OCI-LY3 (cell line): ENCODE data around the gene MEF2C.

Experiments
- H2AFZ ChIP-seq: fragments of 200-600, 300-600 bp; shearing (Covaris generic); 2 replicates; pipeline ENCODE4 v1.6.0; 2014; ENCODE audit warnings: antibody characterized with exemption, low read depth, low read length
- H3K27ac ChIP-seq: fragments of 200-600, 300-600 bp; sonication (generic); 2 replicates; pipeline ENCODE4 v1.5.1; 2014; ENCODE audit warnings: mild to moderate bottlenecking, low read length, moderate library complexity, mixed read lengths
- H3K27me3 ChIP-seq: fragments of 200-600, 300-600 bp; sonication (generic); 2 replicates; pipeline ENCODE4 v1.6.1; 2014; ENCODE audit warnings: low read depth, low read length, mixed read lengths
- H3K36me3 ChIP-seq: fragments of 200-600, 300-600 bp; sonication (generic); replicated peaks from 2 replicates; pipeline ENCODE3; 2014; ENCODE audit warnings: low read depth, low read length, mixed read lengths
- H3K4me1 ChIP-seq: fragments of 300-600, 200-600 bp; sonication (generic); 2 replicates; pipeline ENCODE4 v1.6.1; 2014; ENCODE audit warnings: low read length, mixed read lengths
- H3K4me2 ChIP-seq: fragments of 200-600, 300-600 bp; sonication (generic); 2 replicates; pipeline ENCODE4 v1.6.1; 2014; ENCODE audit warnings: low read length, mixed read lengths
- H3K4me3 ChIP-seq: fragments of 300-600, 200-600 bp; sonication (generic); 2 replicates; pipeline ENCODE4 v1.5.1; 2014; ENCODE audit warnings: antibody characterized with exemption, mild to moderate bottlenecking, low read length, moderate library complexity
- H3K79me2 ChIP-seq: fragments of 300-600, 200-600 bp; shearing (Covaris generic); 2 replicates; pipeline ENCODE4 v1.6.1; 2014; ENCODE audit warnings: mild to moderate bottlenecking, low read length, mixed read lengths
- H3K9ac ChIP-seq: fragments of 300-600, 200-600 bp; shearing (Covaris generic); 2 replicates; pipeline ENCODE4 v1.6.0; 2014; ENCODE audit warnings: mild to moderate bottlenecking, low read length, moderate library complexity
- H3K9me3 ChIP-seq: fragments of 200-600, 300-600 bp; shearing (Covaris generic); 2 replicates; pipeline ENCODE4 v1.6.1; 2014; ENCODE audit warnings: low read length, mixed read lengths; ENCODE audit not compliant: insufficient read depth
- H4K20me1 ChIP-seq: fragments of 200-600, 300-600 bp; sonication (generic); 2 replicates; pipeline ENCODE4 v1.6.1; 2016; ENCODE audit warnings: low read length, mixed read lengths; ENCODE audit not compliant: insufficient read depth
- EZH2phosphoT487 ChIP-seq: fragments of 200-600 bp; shearing (Covaris generic); IDR thresholded peaks from 2 replicates; pipeline ENCODE4 v1.6.1; 2018; ENCODE audit warnings: antibody characterized with exemption, mixed run types, low read depth
- TF ChIP-seq, protein P1 (sequence below): fragments of 200-600, 300-600 bp; sonication (generic); IDR thresholded peaks from 2 replicates; pipeline ENCODE4 v1.5.1; 2014; ENCODE audit warnings: antibody characterized with exemption, low read length, low read depth

The MEF2C gene

GRCh38 chr5:88873447-88873846, 9.5 kb downstream of the MEF2C start:
- Histone ChIP-seq H3K4me3 (no peak overlapping the region), H3K27me3 (no peaks in the 10 kb centered on the region), H4K20me1 (peaks cover 77% of the 10 kb centered on the region), H3K9me3 (no peaks in the 10 kb centered on the region), H3K27ac (no peak overlapping the region), H3K9ac (no peak overlapping the region), H3K36me3 (peaks cover 32% of the 10 kb centered on the region), H3K4me1 (peaks cover 46% of the 10 kb centered on the region), H3K4me2 (peak overlapping the region; percentile 33; the same call in 1 of the 2 replicates), H3K79me2 (peaks cover 97% of the 10 kb centered on the region), H2AFZ (no peak overlapping the region)
- TF ChIP-seq, protein P1, sequence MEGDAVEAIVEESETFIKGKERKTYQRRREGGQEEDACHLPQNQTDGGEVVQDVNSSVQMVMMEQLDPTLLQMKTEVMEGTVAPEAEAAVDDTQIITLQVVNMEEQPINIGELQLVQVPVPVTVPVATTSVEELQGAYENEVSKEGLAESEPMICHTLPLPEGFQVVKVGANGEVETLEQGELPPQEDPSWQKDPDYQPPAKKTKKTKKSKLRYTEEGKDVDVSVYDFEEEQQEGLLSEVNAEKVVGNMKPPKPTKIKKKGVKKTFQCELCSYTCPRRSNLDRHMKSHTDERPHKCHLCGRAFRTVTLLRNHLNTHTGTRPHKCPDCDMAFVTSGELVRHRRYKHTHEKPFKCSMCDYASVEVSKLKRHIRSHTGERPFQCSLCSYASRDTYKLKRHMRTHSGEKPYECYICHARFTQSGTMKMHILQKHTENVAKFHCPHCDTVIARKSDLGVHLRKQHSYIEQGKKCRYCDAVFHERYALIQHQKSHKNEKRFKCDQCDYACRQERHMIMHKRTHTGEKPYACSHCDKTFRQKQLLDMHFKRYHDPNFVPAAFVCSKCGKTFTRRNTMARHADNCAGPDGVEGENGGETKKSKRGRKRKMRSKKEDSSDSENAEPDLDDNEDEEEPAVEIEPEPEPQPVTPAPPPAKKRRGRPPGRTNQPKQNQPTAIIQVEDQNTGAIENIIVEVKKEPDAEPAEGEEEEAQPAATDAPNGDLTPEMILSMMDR, result no peak
- TF ChIP-seq EZH2phosphoT487, result no peak

DNA sequence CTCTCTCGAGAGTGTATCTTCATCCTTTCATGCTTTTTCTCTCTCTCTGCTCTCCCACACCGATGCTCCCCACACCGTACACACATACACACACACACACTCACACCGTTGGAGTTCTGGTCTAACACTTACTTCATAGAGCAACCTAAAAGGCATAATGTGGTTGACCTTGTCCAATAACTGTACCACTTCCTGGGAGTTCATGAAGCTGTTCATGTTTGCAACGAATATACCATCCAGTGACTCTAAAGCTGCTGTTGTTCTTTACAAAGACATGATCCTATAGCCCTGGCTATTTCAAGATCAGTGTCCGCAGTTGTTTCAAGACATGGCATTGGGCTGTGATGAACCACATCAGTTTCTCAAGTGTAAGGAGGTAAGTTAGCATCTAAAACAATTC, 10.0 kb downstream of the MEF2C start:
- H3K27ac ChIP-seq, result no peak overlapping the region
- no peak overlapping the region for H3K9ac ChIP-seq
- no peaks in the 10 kb centered on the region for H3K9me3 ChIP-seq
- H3K4me3 ChIP-seq, result no peak overlapping the region
- H3K4me2 ChIP-seq, result no peak overlapping the region
- H3K79me2 ChIP-seq, result peaks cover 97% of the 10 kb centered on the region
- H2AFZ ChIP-seq, result no peak overlapping the region
- peaks cover 36% of the 10 kb centered on the region for H3K36me3 ChIP-seq
- H3K4me1 ChIP-seq, result peaks cover 42% of the 10 kb centered on the region
- H3K27me3 ChIP-seq, result no peaks in the 10 kb centered on the region
- TF ChIP-seq, protein P1, result no peak
- TF ChIP-seq EZH2phosphoT487, result no peak
- H4K20me1 ChIP-seq, result peaks cover 78% of the 10 kb centered on the region

GRCh38 chr5:88870285-88870684, 12.7 kb downstream of the MEF2C start:
- H3K4me3 ChIP-seq, result no peak overlapping the region
- H3K9me3 ChIP-seq, result no peaks in the 10 kb centered on the region
- H3K4me1 ChIP-seq, result peaks cover 16% of the 10 kb centered on the region
- H3K9ac ChIP-seq, result no peak overlapping the region
- no peak for TF ChIP-seq EZH2phosphoT487
- TF ChIP-seq, protein P1, result no peak
- peaks cover 69% of the 10 kb centered on the region for H4K20me1 ChIP-seq
- H3K36me3 ChIP-seq, result peaks cover 35% of the 10 kb centered on the region
- H3K27me3 ChIP-seq, result no peaks in the 10 kb centered on the region
- H3K79me2 ChIP-seq, result peaks cover 95% of the 10 kb centered on the region
- H3K4me2 ChIP-seq, result no peak overlapping the region
- no peak overlapping the region for H3K27ac ChIP-seq
- no peak overlapping the region for H2AFZ ChIP-seq

GRCh38 chr5:88868468-88869068, 14.4 kb downstream of the MEF2C start:
- Histone ChIP-seq H3K9ac (no peak overlapping the region), H3K4me3 (no peak overlapping the region), H2AFZ (no peak overlapping the region), H3K27ac (no peak overlapping the region), H3K27me3 (no peaks in the 10 kb centered on the region), H3K9me3 (no peaks in the 10 kb centered on the region), H3K36me3 (peaks cover 29% of the 10 kb centered on the region), H4K20me1 (peaks cover 60% of the 10 kb centered on the region), H3K4me1 (0 out of 2 replicates have a peak, but pooled peaks cover 4% of the 10 kb centered on the region), H3K79me2 (peaks cover 89% of the 10 kb centered on the region), H3K4me2 (no peak overlapping the region)
- TF ChIP-seq, protein P1, result no peak
